ENCODE data around the gene CADPS2. TPM values are rescaled to one million over a fixed set of nuclear protein-coding genes. Genes with fewer than 3 reads are reported as not detected.

Gene CADPS2
- total and polyA plus RNA-seq, 10 of the 15 experiments (the other 5 are each of a cell fraction or from before 2014, with no cell fraction given), result 0.05 to 7.5 (median 0.25) TPM

GRCh38 chr7:122597277-122597676, 289.0 kb downstream of the CADPS2 start:
- CTCF ChIA-PET, result interaction anchor here (1.3 to 1.6 kb wide), 3 partner anchors 30 to 40 kb away, joined by 3 to 5 read pairs (median 4); no protein-coding TSS in a partner anchor
- intact Hi-C loops (cut with micrococcal nuclease; ENCODE audit: unreplicated experiment) (no loop called here), in situ Hi-C loops (cut with MboI) (no loop called here)
- WGBS (ENCODE audit: insufficient coverage, insufficient replicate concordance, low lambda C conversion rate, missing lambda C conversion rate), result 44% methylated on average over 3 of the region's 3 CpGs
- H3K79me2 ChIP-seq (ENCODE audit: control insufficient read depth, insufficient read depth, low read length), result no peaks in the 10 kb centered on the region
- no peaks in the 10 kb centered on the region for H4K20me1 ChIP-seq (ENCODE audit: control insufficient read depth, insufficient read depth)
- H3K4me2 ChIP-seq (ENCODE audit: control insufficient read depth, insufficient read depth), result no peak overlapping the region
- H3K9ac ChIP-seq (ENCODE audit: control insufficient read depth, insufficient read depth, low read length), result no peak overlapping the region
- H3K9me3 ChIP-seq (replicated peaks; ENCODE audit: control insufficient read depth, insufficient read depth, low read length), result no peaks in the 10 kb centered on the region
- no peak for TF ChIP-seq ASH2L (IDR thresholded peaks at IDR 0.05; ENCODE audit: borderline replicate concordance, low read depth)
- TF ChIP-seq ZSCAN29 (IDR thresholded peaks at IDR 0.05), result no peak
- no peak for TF ChIP-seq IRF4 (IDR thresholded peaks at IDR 0.05; ENCODE audit: low read depth, low read length)
- peak; percentile 24 for TF ChIP-seq MEF2B (IDR thresholded peaks at IDR 0.05; ENCODE audit: partially characterized antibody, poor library complexity, severe bottlenecking)
- TF ChIP-seq MTA2 (IDR thresholded peaks at IDR 0.05; ENCODE audit: low read depth), result peak; percentile 47; the same call in 1 of the 2 replicates
- no peak for TF ChIP-seq TBL1XR1 (IDR thresholded peaks at IDR 0.05; ENCODE audit: low read depth, low read length)
- no peak for TF ChIP-seq NFYA (IDR thresholded peaks at IDR 0.05; ENCODE audit: borderline replicate concordance, low read depth, low read length)
- TF ChIP-seq NFXL1 (IDR thresholded peaks at IDR 0.05; ENCODE audit: borderline replicate concordance), result no peak
- TF ChIP-seq, protein P1, sequence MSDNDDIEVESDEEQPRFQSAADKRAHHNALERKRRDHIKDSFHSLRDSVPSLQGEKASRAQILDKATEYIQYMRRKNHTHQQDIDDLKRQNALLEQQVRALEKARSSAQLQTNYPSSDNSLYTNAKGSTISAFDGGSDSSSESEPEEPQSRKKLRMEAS (IDR thresholded peaks at IDR 0.05; ENCODE audit: low read depth, low read length), result no peak
- TF ChIP-seq ATF7 (IDR thresholded peaks at IDR 0.05; ENCODE audit: low read depth), result peak; percentile 79
- H3K36me3 ChIP-seq (ENCODE audit: control insufficient read depth in 2 of 2, insufficient read depth in 2 of 2, low read length in 1 of 2), result no peaks in the 10 kb centered on the region
- BruUV-seq (replicated peaks), result no TSS peak
- no peak overlapping the region for H3K27ac ChIP-seq (ENCODE audit: control insufficient read depth, insufficient read depth)
- SMC1A ChIA-PET (ENCODE audit: uncharacterized antibody, unreplicated experiment), result interaction anchor here (0.6 to 7.5 kb wide), 15 partner anchors 10 to 1224 kb away, joined by 3 to 77 read pairs (median 6); no protein-coding TSS in a partner anchor
- H3K27me3 ChIP-seq (replicated peaks in 1 of 2; ENCODE audit: control insufficient read depth in 2 of 2, insufficient read depth in 2 of 2, low read length in 1 of 2), result no peaks in the 10 kb centered on the region
- DNase-seq (ENCODE audit: low read depth, low spot score) (no peak), ATAC-seq (peak; percentile 68), FAIRE-seq (no peak)
- POLR2A ChIA-PET, result interaction anchor here (0.9 to 1.5 kb wide), 3 partner anchors 16 to 37 kb away, joined by 4 to 6 read pairs (median 4); no protein-coding TSS in a partner anchor
- RAD21 ChIA-PET (ENCODE audit: unreplicated experiment), result interaction anchor here (1.1 kb wide), 1 partner anchor 118 kb away, joined by 3 read pairs; no protein-coding TSS in a partner anchor
- no peak overlapping the region for H3K4me3 ChIP-seq
- H2AFZ ChIP-seq (ENCODE audit: control insufficient read depth, low read depth, low read length), result no peak overlapping the region
- H3K4me1 ChIP-seq (ENCODE audit: control insufficient read depth, insufficient read depth, low read length), result no peaks in the 10 kb centered on the region
